Skeletal muscle cell (primary cell): ENCODE results near the gene INPP5D.
"Not testable (repeated sequence)": the region's sequence is repeated elsewhere in the genome, so short reads cannot be mapped to it uniquely, and the experiment has no call there.

Experiments used
- DNase-seq: peaks from one replicate; pipeline ENCODE4 v3.0.0-alpha.2; 2010; ENCODE audit warnings: low read depth
- H3K4me3 ChIP-seq: 2 replicates; pipeline ENCODE4 v1.5.1; 2011; ENCODE audit warnings: low read depth, mild to moderate bottlenecking, control low read depth, low read length, moderate library complexity

INPP5D gene

DNA sequence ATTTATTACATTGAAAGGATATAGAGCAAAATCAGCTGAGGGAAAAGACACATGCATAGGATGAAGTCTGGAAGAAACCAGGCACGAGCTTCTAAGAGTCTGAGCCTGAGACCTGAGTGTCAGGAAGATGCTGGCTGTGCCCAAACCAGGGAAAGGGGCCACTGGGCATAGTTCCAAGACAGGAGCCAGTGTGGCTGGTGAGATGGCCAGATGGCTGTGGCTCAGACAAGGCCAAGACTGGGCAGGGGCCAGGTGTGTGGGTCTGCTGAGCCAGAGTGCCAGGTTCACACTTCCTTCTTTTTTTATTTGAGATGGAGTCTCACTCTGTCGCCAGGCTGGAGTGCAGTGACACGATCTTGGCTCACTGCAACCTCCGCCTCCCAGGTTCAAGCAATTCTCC is 95.9 kb downstream of the INPP5D start:
- no peak for DNase-seq
- H3K4me3 ChIP-seq = no peak overlapping the region

DNA sequence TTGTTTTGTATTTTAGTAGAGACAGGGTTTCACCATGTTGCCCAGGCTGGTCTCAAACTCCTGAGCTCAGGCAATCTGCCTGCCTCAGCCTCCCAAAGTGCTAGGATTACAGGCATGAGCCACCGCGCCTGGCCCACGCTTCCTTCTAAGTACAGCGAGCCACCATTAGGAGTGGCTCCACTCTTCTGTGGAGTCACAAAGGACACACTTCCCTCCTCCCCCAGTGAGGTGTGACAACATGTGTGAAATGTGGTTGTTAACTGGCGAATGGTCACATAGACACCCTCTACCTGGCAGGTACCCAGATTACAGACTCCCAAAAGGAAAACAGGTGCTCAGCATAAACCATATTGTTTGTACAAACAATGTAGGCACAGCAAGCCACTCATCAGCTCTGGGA is 96.3 kb downstream of the INPP5D start:
- DNase-seq = not testable (repeated sequence)

DNA sequence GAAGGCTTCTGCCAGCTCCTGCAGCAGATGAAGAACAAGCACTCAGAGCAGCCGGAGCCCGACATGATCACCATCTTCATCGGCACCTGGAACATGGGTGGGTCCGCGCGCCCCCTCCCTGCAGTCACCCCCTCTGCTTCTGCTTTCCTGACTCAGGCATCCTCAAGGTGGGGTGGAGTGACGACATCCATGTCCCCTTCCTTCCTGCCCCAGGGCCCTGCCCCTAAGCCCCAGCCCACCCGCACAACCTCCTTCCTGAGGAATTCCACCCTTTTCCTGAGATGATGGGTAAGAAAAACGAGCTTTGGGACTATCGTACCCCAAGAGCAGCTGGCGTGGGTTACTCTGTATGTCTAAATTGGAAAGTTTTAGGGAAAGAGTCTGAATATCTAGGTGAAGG is 101.6 kb downstream of the INPP5D start:
- H3K4me3 ChIP-seq = no peak overlapping the region
- no peak for DNase-seq

More for the DNA sequence above, 96.3 kb downstream of the INPP5D start:
- H3K4me3 ChIP-seq = not testable (repeated sequence)

DNA sequence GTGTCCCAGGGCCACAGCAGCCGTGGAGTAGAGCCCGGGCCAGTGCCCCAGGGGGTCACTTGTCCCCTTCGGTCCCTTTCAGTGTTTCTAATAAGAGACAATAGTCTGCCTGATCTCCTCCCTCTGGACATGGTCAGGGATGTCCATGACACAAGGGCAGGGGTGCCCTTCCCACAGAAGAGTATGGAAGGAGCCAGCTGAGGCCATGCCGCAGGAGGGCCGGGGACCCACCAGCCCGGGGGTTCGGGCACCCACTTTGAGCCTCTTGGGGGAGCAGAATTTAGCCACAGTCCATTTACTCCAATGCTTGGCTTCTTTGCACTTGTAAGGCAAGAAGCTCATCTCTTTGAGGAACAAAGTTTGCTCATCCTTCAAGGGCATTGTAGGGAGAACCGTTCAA is 102.6 kb downstream of the INPP5D start:
- H3K4me3 ChIP-seq = no peak overlapping the region
- no peak for DNase-seq

DNA sequence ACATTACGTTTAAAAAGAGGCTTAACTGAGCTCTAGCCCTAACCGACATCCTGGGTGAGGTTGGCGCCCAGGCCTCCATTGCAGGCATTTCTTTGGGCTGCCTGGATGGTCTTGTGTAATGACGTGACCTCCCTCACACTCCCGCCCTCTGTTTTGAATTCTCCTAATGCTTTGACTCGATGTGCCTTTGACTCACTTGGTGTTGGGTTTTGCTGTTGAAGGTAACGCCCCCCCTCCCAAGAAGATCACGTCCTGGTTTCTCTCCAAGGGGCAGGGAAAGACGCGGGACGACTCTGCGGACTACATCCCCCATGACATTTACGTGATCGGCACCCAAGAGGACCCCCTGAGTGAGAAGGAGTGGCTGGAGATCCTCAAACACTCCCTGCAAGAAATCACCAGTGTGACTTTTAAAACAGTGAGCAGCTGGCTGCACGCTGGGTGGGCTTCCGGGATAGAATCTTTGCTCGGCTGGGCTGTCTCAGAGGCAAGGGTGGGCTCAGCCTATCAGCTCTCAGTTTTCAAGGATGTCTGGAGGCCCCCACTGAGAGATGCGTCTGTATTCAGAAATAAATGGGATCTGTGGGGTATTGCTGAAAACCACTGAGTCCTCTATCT is 103.5 kb downstream of the INPP5D start:
- no peak for DNase-seq

DNA sequence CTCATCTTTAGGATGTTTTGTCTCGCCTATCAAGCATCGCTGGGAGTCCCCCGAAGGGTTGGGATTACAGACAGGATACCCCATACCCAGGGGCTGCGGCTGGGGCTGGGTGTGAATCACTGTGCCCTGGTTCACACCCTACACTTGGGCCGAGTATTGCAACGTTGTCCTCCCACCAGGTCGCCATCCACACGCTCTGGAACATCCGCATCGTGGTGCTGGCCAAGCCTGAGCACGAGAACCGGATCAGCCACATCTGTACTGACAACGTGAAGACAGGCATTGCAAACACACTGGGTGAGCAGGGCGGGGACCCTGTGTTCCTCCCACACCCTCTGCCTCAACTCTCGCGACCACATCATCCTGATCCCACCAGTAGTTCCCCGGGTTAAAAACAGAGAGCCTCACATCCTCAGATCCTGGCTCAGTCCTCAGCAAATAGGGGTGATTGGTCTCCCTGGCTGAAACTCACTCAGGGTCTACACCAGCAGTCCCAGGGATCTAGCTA is 104.0 kb downstream of the INPP5D start:
- no peak overlapping the region for H3K4me3 ChIP-seq
- no peak for DNase-seq

More for the DNA sequence above, 103.5 kb downstream of the INPP5D start:
- H3K4me3 ChIP-seq = no peak overlapping the region

DNA sequence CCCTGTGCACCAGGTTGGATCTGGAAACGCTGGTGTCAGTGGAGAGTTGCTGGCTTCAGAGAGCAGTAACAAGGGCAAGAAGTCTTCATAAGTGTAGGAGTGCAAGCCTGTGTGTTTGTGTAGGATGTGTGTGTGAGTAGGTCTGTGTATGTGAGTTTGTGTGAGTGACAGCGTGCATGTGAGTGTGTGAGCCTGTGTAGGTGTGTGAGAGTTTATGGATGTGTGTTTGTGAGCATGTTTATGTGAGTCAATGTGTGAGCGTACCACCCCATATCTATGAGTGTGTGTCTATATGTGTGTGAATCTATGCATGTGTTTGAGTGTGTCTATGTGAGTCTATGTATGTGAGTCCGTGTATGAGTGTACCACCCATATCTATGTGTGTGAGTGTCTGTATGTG is 104.8 kb downstream of the INPP5D start:
- DNase-seq = no peak
- no peak overlapping the region for H3K4me3 ChIP-seq

DNA sequence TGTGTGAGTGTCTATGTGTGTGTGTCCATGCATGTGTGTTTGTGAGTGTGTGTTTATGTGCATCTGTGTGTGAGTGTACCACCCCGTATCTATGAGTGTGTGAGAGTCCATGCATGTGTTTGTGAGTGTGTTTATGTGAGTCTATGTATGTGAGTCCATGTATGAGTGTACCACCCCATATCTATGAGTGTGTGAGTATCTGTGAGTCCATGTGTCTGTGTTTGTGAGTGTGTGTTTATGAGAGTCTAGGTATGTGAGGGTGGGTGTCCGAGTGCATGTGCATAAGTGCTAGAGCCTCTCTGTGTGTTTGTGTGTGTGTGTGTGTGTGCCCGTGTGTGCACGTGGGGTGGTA is 105.4 kb downstream of the INPP5D start:
- H3K4me3 ChIP-seq = no peak overlapping the region
- DNase-seq = no peak

DNA sequence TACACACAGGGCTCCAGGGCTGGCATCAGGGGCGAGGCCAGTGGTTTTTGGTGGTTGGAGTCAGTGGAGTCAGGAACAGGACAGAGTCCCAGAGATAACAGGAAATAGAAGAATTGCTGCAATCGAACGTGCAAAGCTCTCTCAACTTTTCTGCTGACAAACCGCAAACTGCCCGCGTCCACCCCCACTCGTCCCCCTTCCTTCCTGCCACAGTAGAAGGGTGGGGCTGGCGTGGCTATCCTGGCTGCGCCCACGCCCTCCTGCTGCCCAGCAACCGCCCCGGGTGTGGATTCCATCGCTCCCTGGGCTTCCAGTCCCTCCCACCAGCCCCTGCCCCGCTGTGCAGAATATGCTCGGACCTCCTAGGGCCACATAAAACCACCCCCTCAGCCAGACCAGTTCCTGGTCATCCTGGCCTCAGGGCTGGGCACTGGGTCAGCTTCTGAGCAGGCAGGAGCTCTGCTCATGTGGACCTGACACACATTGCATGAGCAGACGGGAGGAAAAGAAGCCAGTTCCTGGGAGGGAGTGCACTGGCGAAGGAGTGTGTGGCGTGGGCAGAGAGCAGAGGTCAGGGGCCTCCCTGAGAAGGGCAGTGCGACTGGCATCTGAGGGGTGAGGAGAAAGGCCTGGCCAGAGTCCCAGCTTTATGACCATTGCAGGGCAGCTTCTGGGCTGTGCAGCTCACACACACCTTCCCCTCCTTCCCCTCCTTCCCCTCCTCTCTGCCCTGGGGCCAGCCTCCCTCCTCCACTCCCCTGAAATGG is 105.9 kb downstream of the INPP5D start:
- H3K4me3 ChIP-seq = no peak overlapping the region
- DNase-seq = no peak

DNA sequence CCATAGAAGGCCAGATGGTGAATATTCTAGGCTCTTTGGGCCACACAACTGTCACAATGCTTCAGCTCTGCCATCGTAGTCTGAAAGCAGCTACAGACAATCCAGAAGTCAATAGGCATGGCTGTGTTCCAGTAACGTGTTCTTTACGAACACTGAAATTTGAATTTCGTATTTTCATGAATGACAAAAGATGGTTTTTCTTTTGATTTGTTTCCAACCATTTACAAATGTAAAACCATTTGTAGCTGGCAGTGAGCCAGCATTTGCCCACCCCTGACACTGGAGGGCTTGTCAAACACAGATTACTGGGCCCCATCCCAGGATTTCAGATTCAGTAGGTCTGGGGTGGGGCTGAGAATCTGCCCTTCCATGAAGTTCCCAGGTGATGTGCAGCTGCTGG is 108.3 kb downstream of the INPP5D start:
- DNase-seq = no peak
- H3K4me3 ChIP-seq = no peak overlapping the region

DNA sequence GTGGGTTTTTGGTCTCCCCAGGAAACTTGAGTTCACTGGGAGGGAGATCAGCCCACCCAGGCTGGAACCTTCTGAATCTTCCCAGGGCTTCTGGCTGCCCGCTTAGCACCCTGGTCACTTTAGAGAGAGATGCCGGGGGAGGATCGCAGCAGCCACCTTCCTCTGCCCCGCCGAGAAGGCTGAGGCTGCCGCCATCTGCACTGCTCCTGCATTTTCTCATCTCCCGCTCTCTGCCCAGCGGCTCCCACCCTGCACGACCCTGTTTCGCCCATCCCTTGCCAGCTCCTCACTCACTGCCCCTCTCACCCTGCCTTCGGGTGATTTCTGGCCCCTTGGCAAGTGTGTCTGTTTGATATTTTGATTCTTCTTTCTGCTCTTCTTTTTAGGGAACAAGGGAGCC is 108.8 kb downstream of the INPP5D start:
- H3K4me3 ChIP-seq = no peak overlapping the region
- no peak for DNase-seq

DNA sequence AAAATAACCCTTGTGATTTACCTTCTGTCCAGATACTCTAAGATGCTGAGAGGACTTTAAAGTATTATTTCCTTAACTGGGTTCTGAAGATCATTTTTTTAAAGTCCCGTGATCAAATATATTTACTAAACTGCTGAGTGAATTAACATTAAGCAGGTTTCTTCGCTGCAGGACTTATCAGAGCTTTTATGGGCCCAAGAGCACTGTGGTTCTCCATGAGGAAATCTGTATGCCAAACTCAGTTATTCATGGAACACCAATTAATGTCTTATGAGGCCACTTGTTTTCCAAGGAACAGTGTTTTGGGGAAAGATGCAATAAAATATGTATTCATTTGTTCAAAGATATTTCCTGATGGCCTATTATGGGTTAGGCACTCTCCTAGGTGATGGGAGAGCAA is 111.2 kb downstream of the INPP5D start:
- H3K4me3 ChIP-seq = no peak overlapping the region
- DNase-seq = no peak

DNA sequence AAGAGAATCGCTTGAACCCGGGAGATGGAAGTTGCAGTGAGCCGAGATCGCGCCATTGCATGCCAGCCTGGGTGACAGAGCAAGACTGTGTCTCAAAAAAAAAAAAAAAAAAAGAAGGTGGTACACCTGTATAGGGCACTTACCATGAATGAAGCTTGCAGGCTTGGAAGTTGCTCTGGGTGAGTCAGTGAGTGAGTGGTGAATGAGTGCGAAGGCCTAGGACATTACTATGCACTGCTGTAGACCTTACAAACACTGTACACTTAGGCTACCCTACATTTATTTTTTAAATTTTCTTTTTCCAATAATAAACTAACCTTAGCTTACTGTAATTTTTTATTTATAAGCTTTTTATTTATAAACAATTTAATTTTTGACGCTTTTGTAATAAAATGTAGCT is 113.0 kb downstream of the INPP5D start:
- no peak for DNase-seq
- H3K4me3 ChIP-seq = no peak overlapping the region

DNA sequence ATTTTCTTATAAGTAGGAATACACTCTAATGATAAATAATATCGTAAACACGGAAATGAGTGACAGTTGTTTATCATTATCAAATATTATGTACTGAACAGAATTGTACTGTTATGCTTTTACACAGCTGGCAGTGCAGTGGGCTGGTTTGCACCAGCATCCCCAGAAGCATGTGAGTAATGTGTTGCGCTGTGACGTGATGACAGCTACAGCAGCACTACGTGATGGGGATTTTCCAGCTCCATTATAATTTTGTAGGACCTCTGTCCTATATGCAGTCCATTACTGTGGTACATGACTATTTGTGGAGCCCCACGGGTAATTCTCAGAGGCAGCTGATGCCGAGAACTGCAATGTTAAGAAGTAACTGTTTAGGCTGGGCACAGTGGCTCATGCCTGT is 114.0 kb downstream of the INPP5D start:
- no peak for DNase-seq
- H3K4me3 ChIP-seq = no peak overlapping the region

DNA sequence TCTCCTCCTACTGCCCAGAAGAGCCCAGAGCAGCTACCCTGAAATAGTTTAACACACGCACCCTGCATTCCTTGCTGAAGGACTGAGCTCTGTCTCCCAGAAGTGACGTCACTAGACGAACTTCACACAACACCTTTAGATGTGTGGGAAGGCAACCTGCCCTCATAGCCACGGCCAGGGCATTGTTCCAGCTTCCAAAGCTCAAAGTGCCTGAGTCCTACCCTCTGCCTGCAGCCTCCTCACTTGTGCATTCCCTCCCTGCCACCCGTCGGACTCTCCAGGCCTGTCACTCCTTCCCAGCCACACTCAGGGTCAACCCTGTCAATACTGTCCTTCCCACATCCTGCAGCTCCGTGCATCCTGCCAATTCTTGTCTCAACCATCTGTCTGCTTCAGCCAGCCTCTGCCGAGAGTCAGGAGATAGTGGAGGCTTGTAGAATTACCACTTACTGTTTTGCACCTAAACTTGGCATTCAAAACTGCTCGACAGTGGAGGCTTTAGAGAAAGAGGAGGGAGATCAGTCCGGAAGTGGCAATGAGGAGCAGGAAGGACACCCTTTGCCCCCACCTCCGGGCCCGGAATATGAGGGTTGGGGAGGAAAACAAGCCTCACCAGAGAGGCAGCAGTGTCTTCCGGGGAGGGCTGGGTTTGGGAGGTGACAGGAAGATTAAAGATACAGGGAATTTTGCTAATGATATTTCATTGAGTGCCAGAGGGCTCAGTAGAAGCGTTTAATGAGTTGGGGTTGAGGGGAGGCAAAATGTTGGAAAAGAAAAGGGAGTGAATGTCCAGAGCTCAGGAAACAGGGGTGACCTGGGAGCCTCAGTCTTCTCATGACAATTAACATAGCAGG is 119.1 kb downstream of the INPP5D start:
- no peak for DNase-seq
- H3K4me3 ChIP-seq = no peak overlapping the region

DNA sequence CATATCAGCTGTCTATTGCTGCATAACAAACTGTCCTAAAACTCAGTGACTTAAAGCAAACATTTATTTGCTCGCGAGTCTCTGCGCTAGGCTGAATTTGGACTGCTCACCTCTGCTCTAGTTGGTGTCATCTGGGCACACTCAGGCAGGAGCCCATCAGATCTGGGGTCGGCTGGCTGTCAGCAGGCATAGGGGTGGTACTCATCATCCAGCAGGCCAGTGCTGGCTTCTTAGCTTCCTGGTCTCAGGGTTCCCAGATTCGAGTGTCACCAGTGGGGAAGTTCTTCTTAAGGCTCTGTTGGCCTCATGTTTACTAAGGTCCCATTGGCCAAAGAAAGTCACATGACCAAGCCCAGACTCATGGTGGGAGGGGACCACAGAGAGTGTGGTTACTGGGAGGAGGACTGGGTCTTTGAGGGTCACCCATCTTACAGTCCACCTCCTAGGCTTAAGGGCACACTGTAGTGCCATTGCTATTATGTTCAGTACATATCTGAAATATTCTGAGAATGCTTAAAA is 119.8 kb downstream of the INPP5D start:
- H3K4me3 ChIP-seq = no peak overlapping the region
- DNase-seq = no peak

DNA sequence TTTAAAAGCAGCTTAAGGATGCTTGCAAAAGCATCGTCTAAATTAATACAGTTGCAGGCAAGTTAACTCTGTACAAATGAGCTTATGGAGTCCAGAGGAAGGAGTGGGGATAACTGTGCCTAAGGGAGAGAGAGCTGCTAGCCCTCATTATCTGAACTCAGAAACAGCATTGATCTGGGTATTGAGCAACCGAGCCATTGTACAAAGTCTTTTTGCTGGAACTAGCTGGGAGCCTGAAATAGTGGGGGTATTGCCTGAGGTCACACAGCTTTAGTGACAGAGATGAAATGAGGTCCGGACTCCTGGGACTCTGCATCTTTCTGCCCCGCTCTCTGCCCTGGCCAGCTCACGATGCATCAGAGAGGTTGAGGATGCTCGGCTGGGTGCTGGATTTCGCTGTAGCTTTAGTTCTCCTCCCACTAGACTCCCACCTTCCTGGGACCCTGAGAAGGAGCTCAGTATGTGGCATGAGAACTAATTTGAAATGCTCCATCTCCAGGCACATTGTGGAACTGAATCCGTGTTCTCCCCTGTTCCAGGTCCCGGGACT is 123.8 kb downstream of the INPP5D start:
- DNase-seq = no peak
- H3K4me3 ChIP-seq = no peak overlapping the region

DNA sequence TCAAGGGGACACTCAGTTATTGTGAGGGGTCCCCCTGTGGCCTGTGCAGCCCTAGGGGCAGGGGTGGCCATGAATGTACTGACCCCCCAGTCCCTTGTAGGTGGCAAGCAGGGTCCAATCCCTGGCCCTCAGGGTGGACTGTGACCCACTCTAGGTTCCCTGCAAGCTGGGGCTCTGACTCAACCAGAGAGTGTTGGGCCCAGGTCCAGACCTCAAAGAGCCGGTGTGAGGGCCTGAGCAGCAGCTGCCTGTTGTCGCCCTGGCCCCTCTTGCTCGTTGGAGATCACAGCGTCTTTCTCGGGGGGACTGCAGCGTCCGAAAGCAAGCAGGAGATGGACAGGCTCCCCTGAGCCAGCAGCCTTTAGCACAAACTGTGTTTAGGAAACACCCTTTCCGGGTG is 124.5 kb downstream of the INPP5D start:
- H3K4me3 ChIP-seq = no peak overlapping the region
- no peak for DNase-seq

DNA sequence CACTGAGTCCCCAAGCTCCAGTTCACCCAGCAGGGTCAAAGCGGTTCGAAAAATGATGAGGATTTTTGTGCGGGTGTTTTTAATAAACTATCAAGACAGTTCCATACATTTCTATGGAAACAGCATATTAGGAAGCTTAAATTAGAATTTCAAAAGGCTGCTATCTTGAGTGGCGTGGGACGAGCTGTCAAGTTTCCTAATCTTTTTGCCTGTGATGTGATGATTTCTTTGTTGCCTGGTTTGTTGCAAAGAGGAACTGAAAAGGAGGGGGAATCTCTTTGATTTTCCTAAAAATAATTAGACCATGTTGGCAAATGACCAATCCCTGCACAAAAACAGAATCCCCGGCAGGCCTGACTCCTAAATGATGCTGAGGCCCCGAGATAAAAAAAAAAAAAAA is 125.2 kb downstream of the INPP5D start:
- DNase-seq = no peak
- no peak overlapping the region for H3K4me3 ChIP-seq

DNA sequence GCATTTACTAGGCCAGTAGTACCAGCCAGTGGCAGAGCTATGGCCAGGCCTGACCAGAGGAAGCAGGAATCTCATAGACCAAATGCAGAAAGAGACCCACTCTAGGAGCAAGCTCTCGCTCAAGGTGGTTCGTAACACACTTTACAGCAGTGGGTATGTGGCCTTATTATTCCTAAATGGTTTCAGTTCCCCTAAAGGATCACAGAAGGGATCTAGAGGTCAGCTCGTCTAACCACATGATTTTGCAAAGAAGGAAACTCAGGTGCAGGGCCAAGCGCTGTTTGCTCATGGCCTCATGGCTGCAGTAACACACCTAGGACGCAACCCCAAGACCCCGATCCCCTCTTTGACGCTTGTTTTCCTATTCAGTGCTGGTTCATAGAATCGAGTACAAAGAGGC is 125.8 kb downstream of the INPP5D start:
- DNase-seq = no peak
- H3K4me3 ChIP-seq = no peak overlapping the region
